DND-41 (cell line): ENCODE measurements around the gene SPACA7.

Experiments
- ATAC-seq: fragments of 200-7000 bp; cut with Tn5 transposase; 3 replicates; pipeline ENCODE4 v1.9.1; 2021; ENCODE audit warnings: low read depth; ENCODE audit not compliant: insufficient read depth
- DNase-seq: peaks from one replicate; pipeline ENCODE4 v3.0.0-alpha.2; 2020
- H2AFZ ChIP-seq: 2 replicates; pipeline ENCODE4 v1.6.0; 2012; ENCODE audit warnings: low read depth, low read length
- H3K27ac ChIP-seq: 2 replicates; pipeline ENCODE4 v1.5.1; 2012; ENCODE audit warnings: low read length, inconsistent platforms
- H3K27me3 ChIP-seq: fragments of 200-600 bp; sonication (generic); 2 replicates; pipeline ENCODE4 v1.6.0; 2012; ENCODE audit warnings: low read length, mild to moderate bottlenecking, inconsistent platforms; ENCODE audit not compliant: insufficient read depth, poor library complexity
- H3K36me3 ChIP-seq: 2 replicates; pipeline ENCODE4 v1.5.1; 2012; ENCODE audit warnings: low read length, inconsistent platforms; ENCODE audit not compliant: insufficient read depth
- H3K4me1 ChIP-seq: 2 replicates; pipeline ENCODE4 v1.5.1; 2012; ENCODE audit warnings: mild to moderate bottlenecking, low read length; ENCODE audit not compliant: insufficient read depth
- H3K4me2 ChIP-seq: 2 replicates; pipeline ENCODE4 v1.6.0; 2012; ENCODE audit warnings: mild to moderate bottlenecking, moderate library complexity, low read length, inconsistent platforms; ENCODE audit not compliant: insufficient read depth
- H3K4me3 ChIP-seq, 2 experiments: fragments of 200-600 bp in 1 of 2; shearing (Covaris generic) in 1 of 2; 2 replicates each; pipeline ENCODE4 v1.5.1; 2012 to 2016; ENCODE audit warnings: inconsistent platforms in 2 of 2, low read length in 2 of 2, mild to moderate bottlenecking in 2 of 2, low read depth in 1 of 2, moderate library complexity in 1 of 2
- H3K79me2 ChIP-seq: 2 replicates; pipeline ENCODE4 v1.6.0; 2012; ENCODE audit warnings: low read length, inconsistent platforms; ENCODE audit not compliant: insufficient read depth
- H3K9ac ChIP-seq: 2 replicates; pipeline ENCODE4 v1.6.0; 2012; ENCODE audit warnings: low read depth, mild to moderate bottlenecking, inconsistent platforms, low read length, moderate library complexity
- H3K9me3 ChIP-seq: 2 replicates; pipeline ENCODE4 v1.5.1; 2012; ENCODE audit warnings: low read length, moderate library complexity, mild to moderate bottlenecking, inconsistent platforms; ENCODE audit not compliant: insufficient read depth, severe bottlenecking
- H4K20me1 ChIP-seq: 2 replicates; pipeline ENCODE4 v1.6.0; 2012; ENCODE audit warnings: low read length; ENCODE audit not compliant: insufficient read depth
- EZH2 ChIP-seq: IDR thresholded peaks from 3 replicates; pipeline ENCODE4 v1.6.1; 2012; ENCODE audit warnings: borderline replicate concordance, low read depth, mild to moderate bottlenecking, moderate library complexity, low read length, inconsistent platforms; ENCODE audit not compliant: severe bottlenecking
- TF ChIP-seq, protein P1 (sequence below): IDR thresholded peaks from 2 replicates; pipeline ENCODE4 v1.5.1; 2012; ENCODE audit warnings: borderline replicate concordance, low read length, moderate library complexity, mild to moderate bottlenecking; ENCODE audit not compliant: poor library complexity, severe bottlenecking; ENCODE audit errors: extremely low read depth

The SPACA7 gene

DNA sequence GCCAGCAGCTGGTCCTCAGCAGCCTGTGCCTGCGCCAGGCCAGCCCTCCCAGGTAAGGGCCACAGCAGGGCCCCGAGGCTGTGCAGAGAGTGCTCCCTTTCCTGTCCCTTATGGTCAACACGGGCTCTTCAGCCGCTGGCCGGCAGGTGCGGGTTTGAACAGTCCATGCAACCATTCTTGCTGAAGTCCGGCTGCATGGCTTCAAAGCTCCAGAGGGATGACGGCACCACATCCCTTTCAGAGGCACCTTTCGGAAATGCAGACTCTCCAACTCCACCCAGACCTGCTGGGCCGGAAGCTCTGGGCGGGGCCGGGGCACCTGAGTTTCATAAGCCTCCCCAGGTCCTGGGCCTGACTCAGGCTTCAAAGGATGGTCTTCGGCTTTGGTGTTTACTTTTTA is 81.3 kb downstream of the SPACA7 start:
- Histone ChIP-seq H4K20me1 (0 out of 2 replicates have a peak, but pooled peaks cover 5% of the 10 kb centered on the region), H3K9ac (no peak overlapping the region), H3K36me3 (no peaks in the 10 kb centered on the region), H2AFZ (no peak overlapping the region), H3K9me3 (no peaks in the 10 kb centered on the region), H3K4me3 (no peak overlapping the region), H3K27me3 (no peaks in the 10 kb centered on the region), H3K27ac (no peak overlapping the region), H3K4me2 (no peak overlapping the region), H3K79me2 (no peaks in the 10 kb centered on the region), H3K4me1 (no peaks in the 10 kb centered on the region)
- ATAC-seq (no peak), DNase-seq (no peak)
- no peak for TF ChIP-seq EZH2
- TF ChIP-seq, protein P1, sequence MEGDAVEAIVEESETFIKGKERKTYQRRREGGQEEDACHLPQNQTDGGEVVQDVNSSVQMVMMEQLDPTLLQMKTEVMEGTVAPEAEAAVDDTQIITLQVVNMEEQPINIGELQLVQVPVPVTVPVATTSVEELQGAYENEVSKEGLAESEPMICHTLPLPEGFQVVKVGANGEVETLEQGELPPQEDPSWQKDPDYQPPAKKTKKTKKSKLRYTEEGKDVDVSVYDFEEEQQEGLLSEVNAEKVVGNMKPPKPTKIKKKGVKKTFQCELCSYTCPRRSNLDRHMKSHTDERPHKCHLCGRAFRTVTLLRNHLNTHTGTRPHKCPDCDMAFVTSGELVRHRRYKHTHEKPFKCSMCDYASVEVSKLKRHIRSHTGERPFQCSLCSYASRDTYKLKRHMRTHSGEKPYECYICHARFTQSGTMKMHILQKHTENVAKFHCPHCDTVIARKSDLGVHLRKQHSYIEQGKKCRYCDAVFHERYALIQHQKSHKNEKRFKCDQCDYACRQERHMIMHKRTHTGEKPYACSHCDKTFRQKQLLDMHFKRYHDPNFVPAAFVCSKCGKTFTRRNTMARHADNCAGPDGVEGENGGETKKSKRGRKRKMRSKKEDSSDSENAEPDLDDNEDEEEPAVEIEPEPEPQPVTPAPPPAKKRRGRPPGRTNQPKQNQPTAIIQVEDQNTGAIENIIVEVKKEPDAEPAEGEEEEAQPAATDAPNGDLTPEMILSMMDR, result no peak

DNA sequence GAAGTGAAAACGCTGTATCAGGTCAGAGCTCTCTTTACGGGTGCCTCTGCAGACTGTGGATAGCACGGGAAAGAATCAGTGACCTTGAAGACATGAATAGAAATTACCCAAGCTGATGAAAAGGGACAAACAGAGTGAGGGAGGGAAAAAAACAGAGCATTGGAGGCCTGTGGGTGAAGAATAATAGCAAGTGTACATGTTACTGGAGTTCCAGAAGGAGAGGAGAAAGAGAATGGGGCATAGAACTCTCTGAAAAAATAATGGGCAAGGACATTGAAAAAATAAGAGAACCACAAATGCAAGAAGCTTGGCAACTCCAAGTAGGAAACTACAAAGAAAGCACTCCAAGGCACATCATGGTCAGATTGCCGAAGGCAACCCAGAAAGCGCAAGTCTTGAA is 86.3 kb downstream of the SPACA7 start:
- Histone ChIP-seq H4K20me1 (no peaks in the 10 kb centered on the region), H2AFZ (no peak overlapping the region), H3K9ac (no peak overlapping the region), H3K4me1 (no peaks in the 10 kb centered on the region), H3K79me2 (no peaks in the 10 kb centered on the region), H3K4me3 (no peak overlapping the region), H3K9me3 (no peaks in the 10 kb centered on the region), H3K4me2 (no peak overlapping the region), H3K27me3 (no peaks in the 10 kb centered on the region), H3K36me3 (no peaks in the 10 kb centered on the region), H3K27ac (no peak overlapping the region)
- TF ChIP-seq, protein P1, result no peak
- no peak for TF ChIP-seq EZH2
- DNase-seq (no peak), ATAC-seq (no peak)

DNA sequence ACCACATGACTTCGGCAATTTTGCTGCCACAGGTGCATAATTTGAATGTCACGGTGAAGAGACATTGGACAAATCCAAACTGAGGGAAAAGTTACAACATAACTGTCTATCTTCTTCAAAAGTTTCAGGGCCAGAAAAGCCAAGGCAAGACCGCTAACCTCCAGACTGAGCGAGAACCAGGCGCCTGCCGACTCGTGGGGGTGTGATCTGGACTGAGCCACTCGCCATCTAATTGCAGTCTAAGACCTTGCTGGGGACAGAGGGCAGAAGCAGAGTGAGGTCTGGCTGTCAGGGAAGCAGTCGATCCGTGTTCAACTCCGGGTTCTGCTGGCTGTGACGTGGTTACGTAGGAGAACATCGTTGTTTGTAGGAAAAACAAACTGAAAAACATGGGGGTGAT is 88.6 kb downstream of the SPACA7 start:
- no peak for DNase-seq
- Histone ChIP-seq H2AFZ (no peak overlapping the region), H4K20me1 (no peaks in the 10 kb centered on the region), H3K9me3 (no peaks in the 10 kb centered on the region), H3K4me1 (no peaks in the 10 kb centered on the region), H3K79me2 (no peaks in the 10 kb centered on the region), H3K9ac (no peak overlapping the region), H3K27me3 (no peaks in the 10 kb centered on the region), H3K4me2 (no peak overlapping the region), H3K36me3 (no peaks in the 10 kb centered on the region), H3K4me3 (no peak overlapping the region), H3K27ac (no peak overlapping the region)
- TF ChIP-seq EZH2, result no peak
- TF ChIP-seq, protein P1, result no peak
- ATAC-seq, result no peak
